ENCODE measurements around the gene ZNF492. TPM values are rescaled to one million over a fixed set of nuclear protein-coding genes. Genes with fewer than 3 reads are reported as not detected.

ZNF492 gene
- total and polyA plus RNA-seq, 10 of the 15 experiments (the other 5 are each of a cell fraction or from before 2014, with no cell fraction given), result not detected

- H3K4me1 ChIP-seq (ENCODE audit: control insufficient read depth, insufficient read depth, low read length), result no peaks in the 10 kb centered on the region
- H2AFZ ChIP-seq (ENCODE audit: control insufficient read depth, low read depth, low read length), result no peak overlapping the region
- ATAC-seq (no peak), DNase-seq (ENCODE audit: low read depth, low spot score) (no peak), FAIRE-seq (no peak)
- in situ Hi-C loops (cut with MboI), result no loop called here
- H3K9me3 ChIP-seq (replicated peaks; ENCODE audit: control insufficient read depth, insufficient read depth, low read length), result no peaks in the 10 kb centered on the region; the same call in 2 of the 3 replicates
- WGBS (ENCODE audit: insufficient coverage, insufficient replicate concordance, low lambda C conversion rate, missing lambda C conversion rate), result 60% methylated on average over 33 of the region's 44 CpGs
- no peak overlapping the region for H3K4me3 ChIP-seq
- RAD21 ChIA-PET (ENCODE audit: unreplicated experiment), result no interaction called here
- CTCF ChIA-PET, result no interaction called here
- no peaks in the 10 kb centered on the region for H3K27me3 ChIP-seq (replicated peaks in 1 of 2; ENCODE audit: control insufficient read depth in 2 of 2, insufficient read depth in 2 of 2, low read length in 1 of 2)
- H3K9ac ChIP-seq (ENCODE audit: control insufficient read depth, insufficient read depth, low read length), result no peak overlapping the region
- H3K4me2 ChIP-seq (ENCODE audit: control insufficient read depth, insufficient read depth), result no peak overlapping the region
- H3K36me3 ChIP-seq (ENCODE audit: control insufficient read depth in 2 of 2, insufficient read depth in 2 of 2, low read length in 1 of 2), result no peaks in the 10 kb centered on the region
- SMC1A ChIA-PET (ENCODE audit: uncharacterized antibody, unreplicated experiment), result no interaction called here
- no peaks in the 10 kb centered on the region for H3K79me2 ChIP-seq (ENCODE audit: control insufficient read depth, insufficient read depth, low read length)
- intact Hi-C loops (cut with micrococcal nuclease; ENCODE audit: unreplicated experiment), result no loop called here
- H3K27ac ChIP-seq (ENCODE audit: control insufficient read depth, insufficient read depth), result no peak overlapping the region
- no peaks in the 10 kb centered on the region for H4K20me1 ChIP-seq (ENCODE audit: control insufficient read depth, insufficient read depth)
- BruUV-seq (replicated peaks), result no TSS peak
- POLR2A ChIA-PET, result no interaction called here
- TF ChIP-seq BRCA1 (IDR thresholded peaks at IDR 0.05; ENCODE audit: low read depth, low read length) (no peak), SP1 (IDR thresholded peaks at IDR 0.05; ENCODE audit: low read depth, low read length) (no peak), HDAC2 (IDR thresholded peaks at IDR 0.05) (no peak), PRDM15 (CRISPR knock-in tag; IDR thresholded peaks at IDR 0.05) (no peak), MTA3 (IDR thresholded peaks at IDR 0.05; ENCODE audit: borderline replicate concordance, low read length) (no peak), HSF1 (IDR thresholded peaks at IDR 0.05; ENCODE audit: low read depth, low read length) (no peak), KLF5 (IDR thresholded peaks at IDR 0.05; ENCODE audit: partially characterized antibody) (no peak), MEF2B (IDR thresholded peaks at IDR 0.05; ENCODE audit: partially characterized antibody, poor library complexity, severe bottlenecking) (no peak), NBN (IDR thresholded peaks at IDR 0.05) (no peak), MEF2A (IDR thresholded peaks at IDR 0.05; ENCODE audit: insufficient read depth, low read depth, low read length) (no peak), PML (IDR thresholded peaks at IDR 0.05; ENCODE audit: low read length) (no peak), STAT3 (IDR thresholded peaks at IDR 0.05; ENCODE audit: low read depth, low read length) (no peak), SPI1 (IDR thresholded peaks at IDR 0.05; ENCODE audit: borderline replicate concordance, insufficient read depth, low read depth, low read length) (no peak), CHD2 (IDR thresholded peaks at IDR 0.05; ENCODE audit: borderline replicate concordance, low read depth, low read length) (no peak)
- TF ChIP-seq, protein P1, sequence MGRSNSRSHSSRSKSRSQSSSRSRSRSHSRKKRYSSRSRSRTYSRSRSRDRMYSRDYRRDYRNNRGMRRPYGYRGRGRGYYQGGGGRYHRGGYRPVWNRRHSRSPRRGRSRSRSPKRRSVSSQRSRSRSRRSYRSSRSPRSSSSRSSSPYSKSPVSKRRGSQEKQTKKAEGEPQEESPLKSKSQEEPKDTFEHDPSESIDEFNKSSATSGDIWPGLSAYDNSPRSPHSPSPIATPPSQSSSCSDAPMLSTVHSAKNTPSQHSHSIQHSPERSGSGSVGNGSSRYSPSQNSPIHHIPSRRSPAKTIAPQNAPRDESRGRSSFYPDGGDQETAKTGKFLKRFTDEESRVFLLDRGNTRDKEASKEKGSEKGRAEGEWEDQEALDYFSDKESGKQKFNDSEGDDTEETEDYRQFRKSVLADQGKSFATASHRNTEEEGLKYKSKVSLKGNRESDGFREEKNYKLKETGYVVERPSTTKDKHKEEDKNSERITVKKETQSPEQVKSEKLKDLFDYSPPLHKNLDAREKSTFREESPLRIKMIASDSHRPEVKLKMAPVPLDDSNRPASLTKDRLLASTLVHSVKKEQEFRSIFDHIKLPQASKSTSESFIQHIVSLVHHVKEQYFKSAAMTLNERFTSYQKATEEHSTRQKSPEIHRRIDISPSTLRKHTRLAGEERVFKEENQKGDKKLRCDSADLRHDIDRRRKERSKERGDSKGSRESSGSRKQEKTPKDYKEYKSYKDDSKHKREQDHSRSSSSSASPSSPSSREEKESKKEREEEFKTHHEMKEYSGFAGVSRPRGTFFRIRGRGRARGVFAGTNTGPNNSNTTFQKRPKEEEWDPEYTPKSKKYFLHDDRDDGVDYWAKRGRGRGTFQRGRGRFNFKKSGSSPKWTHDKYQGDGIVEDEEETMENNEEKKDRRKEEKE (IDR thresholded peaks at IDR 0.05), result no peak
- TF ChIP-seq, protein P2, sequence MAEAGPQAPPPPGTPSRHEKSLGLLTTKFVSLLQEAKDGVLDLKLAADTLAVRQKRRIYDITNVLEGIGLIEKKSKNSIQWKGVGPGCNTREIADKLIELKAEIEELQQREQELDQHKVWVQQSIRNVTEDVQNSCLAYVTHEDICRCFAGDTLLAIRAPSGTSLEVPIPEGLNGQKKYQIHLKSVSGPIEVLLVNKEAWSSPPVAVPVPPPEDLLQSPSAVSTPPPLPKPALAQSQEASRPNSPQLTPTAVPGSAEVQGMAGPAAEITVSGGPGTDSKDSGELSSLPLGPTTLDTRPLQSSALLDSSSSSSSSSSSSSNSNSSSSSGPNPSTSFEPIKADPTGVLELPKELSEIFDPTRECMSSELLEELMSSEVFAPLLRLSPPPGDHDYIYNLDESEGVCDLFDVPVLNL (IDR thresholded peaks at IDR 0.05; ENCODE audit: low read depth, low read length), result no peak
These were observed 16.4 kb upstream of the ZNF492 start for GRCh38 chr19:22617614-22618320.
